ENCODE results near the gene RFNG.
A peak's percentile ranks its signal among the peaks of the same experiment; 100 is the strongest.

The RFNG gene

DNA sequence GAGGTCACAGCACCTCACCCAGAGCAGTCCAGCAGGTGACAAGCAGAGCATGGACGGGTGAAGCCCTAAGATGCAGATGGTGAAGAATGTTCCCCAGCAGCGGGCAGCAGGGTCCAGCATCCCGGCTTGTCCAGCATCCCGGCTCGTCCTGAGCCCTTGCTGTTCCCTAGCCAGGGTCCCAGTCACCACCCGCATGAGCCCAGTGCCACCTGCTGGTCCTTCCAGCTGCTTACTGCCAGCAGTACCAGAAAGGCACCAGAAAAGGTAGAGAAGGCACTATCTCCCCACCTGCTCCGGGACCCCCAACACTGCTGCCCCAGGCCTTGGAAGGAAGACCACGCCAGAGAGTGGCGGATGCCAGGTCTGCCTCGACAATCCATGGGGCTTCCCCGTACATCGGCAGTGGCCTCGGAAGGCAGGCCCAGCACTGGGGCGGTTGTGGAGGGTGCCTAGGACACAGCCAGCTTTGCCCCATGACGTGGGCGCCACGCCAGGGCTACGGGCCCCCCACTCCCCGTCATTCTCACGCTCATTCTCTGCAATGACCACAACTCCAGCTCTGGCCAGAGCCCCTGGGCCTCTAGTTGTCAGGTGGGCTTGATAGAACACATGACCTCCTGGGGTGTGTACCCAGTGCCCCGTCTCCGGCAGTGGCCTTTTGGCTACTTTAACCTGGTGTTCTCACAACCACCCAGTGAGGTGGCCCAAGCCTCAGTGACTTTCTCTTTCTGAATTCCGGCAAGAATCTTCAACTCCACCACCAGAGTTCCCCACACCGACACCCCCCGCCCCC is 30.3 kb downstream of the RFNG start:
- in situ Hi-C loops (cut with MboI; ENCODE audit: low pct_unique_long_range_greater_than_20kb, low sequenced_read_pairs, unreplicated experiment), result no loop called here
- TF ChIP-seq, protein P1, sequence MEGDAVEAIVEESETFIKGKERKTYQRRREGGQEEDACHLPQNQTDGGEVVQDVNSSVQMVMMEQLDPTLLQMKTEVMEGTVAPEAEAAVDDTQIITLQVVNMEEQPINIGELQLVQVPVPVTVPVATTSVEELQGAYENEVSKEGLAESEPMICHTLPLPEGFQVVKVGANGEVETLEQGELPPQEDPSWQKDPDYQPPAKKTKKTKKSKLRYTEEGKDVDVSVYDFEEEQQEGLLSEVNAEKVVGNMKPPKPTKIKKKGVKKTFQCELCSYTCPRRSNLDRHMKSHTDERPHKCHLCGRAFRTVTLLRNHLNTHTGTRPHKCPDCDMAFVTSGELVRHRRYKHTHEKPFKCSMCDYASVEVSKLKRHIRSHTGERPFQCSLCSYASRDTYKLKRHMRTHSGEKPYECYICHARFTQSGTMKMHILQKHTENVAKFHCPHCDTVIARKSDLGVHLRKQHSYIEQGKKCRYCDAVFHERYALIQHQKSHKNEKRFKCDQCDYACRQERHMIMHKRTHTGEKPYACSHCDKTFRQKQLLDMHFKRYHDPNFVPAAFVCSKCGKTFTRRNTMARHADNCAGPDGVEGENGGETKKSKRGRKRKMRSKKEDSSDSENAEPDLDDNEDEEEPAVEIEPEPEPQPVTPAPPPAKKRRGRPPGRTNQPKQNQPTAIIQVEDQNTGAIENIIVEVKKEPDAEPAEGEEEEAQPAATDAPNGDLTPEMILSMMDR (IDR thresholded peaks at IDR 0.05; ENCODE audit: extremely low read depth, insufficient read depth, missing control alignments), result peak; percentile 66
- peak; percentile 69 for DNase-seq (ENCODE audit: low spot score)

DNA sequence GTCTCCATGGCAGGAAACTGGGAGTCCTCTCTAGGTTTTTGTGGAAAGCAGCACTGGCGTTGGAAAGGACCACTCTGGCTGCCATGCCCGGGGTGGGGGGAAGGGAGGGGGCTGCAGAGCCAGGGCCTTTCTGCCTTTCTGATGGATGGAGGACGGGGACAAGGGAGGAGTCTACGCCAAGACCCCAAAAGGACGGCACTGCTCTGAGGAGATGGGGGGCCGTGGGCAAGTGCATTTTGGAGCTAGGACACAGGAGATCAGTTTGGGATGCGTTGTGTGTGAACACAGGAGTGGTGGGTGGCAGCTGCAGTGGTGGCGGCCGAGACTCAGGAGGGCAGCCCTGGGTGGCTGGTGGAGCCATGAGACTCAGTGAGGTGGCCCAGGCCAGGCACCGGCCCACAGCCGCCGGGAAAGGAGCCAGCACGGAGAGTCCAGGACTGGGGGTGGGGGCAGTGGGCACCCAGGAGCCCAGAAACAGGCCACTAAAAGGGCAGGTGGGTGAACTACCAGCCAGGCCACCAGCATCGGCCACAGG is 31.0 kb downstream of the RFNG start:
- TF ChIP-seq, protein P1 (IDR thresholded peaks at IDR 0.05; ENCODE audit: extremely low read depth, insufficient read depth, missing control alignments), result no peak

DNA sequence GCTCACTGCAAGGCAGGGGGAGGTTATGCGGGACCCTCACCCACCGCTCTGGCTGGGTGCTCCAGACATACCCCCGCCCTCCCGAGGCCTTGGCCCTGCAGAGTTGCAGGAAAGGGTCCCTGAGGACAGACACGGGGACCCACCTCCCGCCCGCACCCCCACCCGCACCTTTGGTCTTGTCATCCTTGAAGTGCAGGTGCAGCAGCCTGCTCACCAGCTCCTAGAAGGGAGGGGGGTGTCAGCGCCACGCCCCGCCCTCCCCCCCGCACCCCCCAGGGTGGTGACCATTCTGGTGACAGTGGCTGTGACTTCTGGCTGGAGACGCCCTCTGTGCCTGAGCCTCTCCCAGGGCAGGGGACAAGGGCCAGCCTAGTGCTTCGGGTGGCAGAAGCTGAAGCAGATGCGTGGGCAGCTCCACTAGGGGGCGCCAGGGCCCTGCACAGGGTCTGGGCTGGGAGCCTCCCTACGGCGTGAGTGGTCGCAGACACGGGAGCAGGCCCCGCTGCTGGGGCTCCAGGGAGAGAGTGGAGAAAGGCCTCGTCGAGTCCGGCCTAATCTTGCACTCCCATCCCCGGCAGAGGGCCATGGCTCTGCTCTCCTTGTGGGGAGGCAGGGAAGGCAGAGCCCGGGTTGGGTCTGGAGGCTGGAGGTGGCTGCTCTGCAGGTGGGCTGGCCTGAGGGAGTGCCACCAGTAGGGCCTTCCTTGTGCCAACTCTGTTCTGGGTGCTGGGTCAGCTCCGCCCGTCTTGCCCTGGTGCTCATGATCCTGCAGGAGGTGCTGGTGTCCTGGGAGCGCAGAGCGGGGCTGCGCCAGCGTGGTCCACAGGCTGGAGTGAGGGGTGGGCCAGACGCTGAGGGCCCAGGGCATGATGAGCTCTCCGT is 31.7 kb downstream of the RFNG start:
- in situ Hi-C loops (cut with MboI; ENCODE audit: low pct_unique_long_range_greater_than_20kb, low sequenced_read_pairs, unreplicated experiment), result no loop called here
- TF ChIP-seq, protein P1 (IDR thresholded peaks at IDR 0.05; ENCODE audit: extremely low read depth, insufficient read depth, missing control alignments), result peak; percentile 93
- DNase-seq (ENCODE audit: low spot score), result peak; percentile 87

More for the DNA sequence above, 31.0 kb downstream of the RFNG start:
- in situ Hi-C loops (cut with MboI; ENCODE audit: low pct_unique_long_range_greater_than_20kb, low sequenced_read_pairs, unreplicated experiment), result no loop called here
- DNase-seq (ENCODE audit: low spot score), result no peak

DNA sequence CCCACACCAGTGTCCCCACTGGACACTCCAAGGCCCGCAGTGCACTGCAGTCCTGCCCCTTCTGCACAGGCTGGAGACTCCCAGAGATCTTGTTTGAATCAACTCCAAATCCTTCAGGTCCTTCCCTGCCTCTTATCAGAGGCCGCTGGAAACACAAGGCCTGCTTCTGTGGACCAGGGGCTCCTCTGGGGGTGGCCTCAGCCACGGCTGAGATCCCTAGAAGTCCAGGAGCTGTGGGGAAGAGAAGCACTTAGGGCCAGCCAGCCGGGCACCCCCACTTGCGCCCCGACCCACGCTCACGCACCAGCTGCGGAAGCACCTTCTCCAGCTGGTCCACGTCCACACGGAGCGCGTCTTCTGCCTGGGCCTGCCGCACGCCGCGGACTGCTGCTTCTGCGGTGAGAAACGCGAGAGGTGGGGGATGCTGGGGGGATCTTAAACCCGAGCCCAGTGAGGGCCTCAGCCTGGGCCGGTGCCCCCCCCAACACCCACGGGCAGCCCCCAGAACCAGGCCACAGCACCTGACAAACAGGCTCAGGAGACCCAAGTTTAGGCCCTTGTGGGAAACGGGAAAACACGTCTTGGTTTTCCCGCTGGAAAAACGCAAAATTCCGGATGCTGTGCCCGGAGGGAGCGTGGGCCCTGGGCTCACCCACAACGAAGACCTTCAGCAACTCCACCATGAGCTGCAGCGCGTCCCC is 32.5 kb downstream of the RFNG start:
- DNase-seq (ENCODE audit: low spot score), result no peak
- in situ Hi-C loops (cut with MboI; ENCODE audit: low pct_unique_long_range_greater_than_20kb, low sequenced_read_pairs, unreplicated experiment), result no loop called here
- TF ChIP-seq, protein P1 (IDR thresholded peaks at IDR 0.05; ENCODE audit: extremely low read depth, insufficient read depth, missing control alignments), result no peak

DNA sequence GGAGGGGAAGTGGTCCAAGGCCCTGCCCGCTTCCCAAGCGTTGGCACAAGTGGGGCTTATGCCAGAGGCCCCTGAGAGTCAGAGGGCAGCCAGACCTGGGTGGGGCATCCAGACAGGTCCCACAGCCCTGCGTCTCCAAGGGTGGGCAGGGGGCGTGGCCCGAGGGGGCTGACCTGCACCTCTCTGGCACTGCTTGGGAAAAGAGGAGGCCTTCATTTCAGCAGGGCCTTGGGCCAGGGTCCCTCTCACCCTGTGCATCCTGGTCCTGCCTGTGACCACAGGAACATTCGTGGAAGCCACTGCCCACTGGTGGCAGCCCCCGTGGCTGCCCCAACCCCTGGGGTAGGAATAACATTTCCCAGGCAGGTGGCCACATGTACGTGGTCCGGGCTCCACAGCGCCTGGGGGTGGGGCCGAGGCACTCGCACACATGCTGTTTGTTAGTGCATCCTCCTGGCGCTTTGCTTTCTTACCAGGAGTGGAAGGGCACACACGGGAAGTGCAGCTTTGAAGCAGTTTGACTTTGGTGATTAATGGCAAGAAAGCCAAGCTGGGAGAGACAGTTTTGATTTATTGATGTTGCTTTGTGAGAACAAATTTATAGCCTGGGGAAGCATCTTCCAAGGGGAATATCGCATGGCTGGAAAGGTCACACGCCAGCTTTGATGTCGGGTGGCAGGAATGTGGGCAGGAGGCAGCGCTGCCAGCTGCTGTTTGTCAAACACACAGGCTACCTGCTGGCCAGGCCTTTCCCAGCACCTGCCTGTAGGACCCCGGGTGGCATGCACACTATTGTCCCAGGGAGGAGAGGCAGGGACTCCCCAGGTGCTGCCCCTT is 33.2 kb downstream of the RFNG start:
- in situ Hi-C loops (cut with MboI; ENCODE audit: low pct_unique_long_range_greater_than_20kb, low sequenced_read_pairs, unreplicated experiment), result no loop called here
- TF ChIP-seq, protein P1 (IDR thresholded peaks at IDR 0.05; ENCODE audit: extremely low read depth, insufficient read depth, missing control alignments), result no peak
- no peak for DNase-seq (ENCODE audit: low spot score)
